HG03097 (cell line): ENCODE measurements around the gene TMEM131.

Source experiments
- ATAC-seq: cut with Tn5 transposase; IDR thresholded peaks from one replicate; pipeline ENCODE4 v1.9.1; 2021; ENCODE audit not compliant: unreplicated experiment, low FRiP score

The TMEM131 gene

DNA sequence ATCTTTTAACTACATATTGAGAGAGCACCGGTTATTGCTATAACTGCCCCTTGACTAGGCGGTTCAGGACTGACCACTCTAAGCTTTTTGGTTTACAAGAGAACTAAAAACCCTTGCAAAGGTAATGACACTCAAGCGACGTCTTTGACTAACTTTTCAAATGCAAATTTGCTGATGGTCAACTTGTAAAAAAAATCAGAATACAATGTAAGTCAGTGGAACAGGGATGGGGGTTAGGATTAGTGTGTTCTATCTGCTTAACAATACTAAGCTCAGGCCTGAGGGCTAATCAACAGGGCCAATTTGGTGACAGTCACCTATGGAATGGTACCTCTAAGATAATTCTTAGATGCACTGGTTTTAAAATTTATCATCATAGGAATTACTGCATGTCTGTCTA, 225.3 kb downstream of the TMEM131 start:
- ATAC-seq = no peak

DNA sequence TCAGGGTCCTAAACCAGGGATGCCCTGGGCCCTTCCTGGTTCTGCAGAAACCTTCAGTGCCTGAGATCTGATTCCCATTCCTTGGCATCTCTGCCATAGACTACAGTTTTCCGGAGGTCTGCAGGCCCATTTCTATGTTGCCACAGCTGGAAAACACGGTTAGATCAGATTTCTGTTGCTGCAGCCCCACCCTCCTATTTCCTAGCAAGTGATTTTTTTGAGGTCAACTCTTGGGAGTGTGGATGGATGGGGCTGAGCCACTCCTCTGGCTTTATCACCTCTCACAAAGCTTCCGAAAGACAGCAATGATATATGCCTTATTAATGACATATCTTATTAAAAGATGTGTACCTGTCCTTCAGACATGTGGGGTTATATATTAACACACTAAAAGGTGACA, 226.0 kb downstream of the TMEM131 start:
- ATAC-seq = no peak

DNA sequence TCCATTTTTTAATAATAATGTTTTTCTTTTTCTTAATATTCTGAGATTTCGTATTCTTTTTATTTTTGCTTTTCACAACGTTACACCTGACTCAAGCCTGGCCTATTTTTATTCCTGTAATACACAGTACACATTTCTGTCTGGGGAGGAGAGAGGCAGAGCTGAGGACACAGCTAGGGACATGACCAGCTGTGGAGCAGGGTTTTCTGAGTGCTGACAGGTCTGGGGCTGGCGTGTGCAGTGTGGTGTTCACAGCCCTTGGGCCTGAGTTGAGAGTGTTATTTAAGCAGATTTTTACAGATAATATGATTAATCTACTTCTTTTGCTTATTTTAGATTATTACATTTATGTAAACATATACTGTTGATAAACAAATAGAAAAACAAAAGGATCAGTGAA, 226.4 kb downstream of the TMEM131 start:
- no peak for ATAC-seq

DNA sequence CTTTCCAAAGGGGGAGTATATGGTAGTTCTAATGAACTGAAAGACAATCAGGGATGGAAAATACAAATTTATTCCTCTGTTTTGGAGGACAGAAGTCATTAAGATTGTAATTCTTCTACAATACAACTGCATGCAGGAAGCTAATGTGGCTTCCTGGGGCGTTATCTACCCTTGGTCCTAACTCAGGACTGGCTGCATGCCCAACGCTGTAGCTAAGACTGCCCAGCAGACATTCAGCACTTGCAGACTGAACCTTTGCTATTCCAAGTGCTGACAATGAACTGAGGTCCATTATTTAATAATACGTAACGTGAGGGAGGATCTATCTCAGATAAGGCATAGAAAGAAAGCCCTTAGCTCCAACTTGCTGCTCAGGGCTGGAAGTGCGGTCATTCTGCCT, 229.2 kb downstream of the TMEM131 start:
- no peak for ATAC-seq

DNA sequence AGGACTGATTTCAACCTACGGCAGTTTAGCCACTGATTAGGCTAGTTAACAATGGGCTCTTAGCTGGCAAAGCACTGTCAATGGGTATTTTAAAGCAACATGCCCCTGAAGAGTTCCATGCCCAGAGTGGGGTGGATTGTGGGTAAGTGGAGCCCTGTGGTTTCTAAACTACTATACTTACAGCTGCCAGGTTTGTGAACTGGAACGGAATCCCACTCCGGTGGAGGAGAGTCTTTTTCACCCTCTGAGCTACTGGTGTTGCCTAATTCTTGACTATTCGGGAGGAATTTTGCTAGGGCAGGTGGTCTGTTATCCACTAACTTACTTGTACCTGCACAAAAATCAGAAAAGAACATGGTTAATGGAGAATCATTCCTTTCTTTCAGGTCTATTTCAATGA, 229.8 kb downstream of the TMEM131 start:
- ATAC-seq = no peak

DNA sequence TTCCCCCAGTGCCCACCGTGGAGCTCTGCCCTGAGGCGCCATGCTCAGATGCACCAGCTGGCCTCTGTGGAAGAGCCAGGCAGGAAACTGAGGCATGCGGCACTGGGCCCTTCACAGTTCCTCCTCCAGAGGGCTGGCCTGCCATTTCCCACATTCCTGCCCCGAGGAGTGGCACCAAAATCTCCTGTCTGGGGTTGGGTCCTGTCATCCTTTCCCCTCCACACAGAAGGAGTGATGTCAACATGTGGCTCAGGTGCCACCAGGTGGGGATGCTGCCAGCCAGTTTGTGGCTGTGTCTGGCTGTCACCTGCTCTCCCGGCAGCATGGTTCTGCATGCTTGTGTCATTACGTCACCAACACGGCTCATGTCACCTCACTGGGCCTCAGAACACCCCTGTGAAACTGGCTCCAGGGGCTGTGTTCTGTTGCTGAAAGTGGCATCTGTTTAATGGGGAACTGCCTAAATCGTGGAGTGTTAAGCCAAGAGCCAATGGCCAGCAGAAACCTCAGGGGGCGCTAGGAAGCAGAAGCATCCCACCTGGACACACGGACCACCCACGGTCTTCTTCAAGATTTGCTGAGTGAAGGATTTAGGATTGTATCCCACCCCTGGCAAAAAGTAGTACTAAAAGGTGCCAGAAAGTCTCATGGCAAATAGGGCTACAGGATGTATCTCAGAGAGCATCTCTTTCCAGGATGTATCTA, 231.0 kb downstream of the TMEM131 start:
- ATAC-seq = no peak

DNA sequence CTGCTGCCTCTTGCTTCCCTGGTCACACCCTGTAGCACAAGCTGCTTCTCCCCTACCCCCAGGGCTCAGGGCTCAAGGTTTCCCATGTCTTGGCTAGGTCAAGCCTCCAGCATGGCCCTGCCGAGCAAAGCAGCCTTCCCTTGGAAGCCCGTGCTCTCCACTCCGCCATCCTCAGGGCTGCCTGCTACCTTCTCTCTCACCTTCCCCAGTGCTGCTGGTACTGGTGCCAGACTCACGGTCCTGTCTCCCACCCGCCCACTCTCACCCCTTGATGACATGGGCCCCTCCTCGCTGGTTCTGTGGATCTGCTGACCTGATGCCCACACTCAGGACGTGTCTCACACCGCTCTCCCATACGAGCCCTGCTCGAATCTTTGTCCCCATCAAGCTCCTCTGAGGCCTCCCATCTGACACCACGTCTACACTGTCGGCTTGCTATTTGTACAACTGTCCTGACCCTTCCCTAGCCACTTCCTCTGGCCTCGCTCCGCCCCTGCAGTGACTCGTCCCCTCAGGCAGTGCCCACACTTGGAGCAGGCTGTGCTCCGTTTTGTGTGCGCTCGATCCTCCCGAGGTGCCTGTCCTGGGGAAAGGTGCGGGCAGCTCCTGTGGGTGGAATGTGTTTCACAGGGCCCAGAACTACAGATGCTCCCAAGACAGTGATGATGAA, 232.4 kb downstream of the TMEM131 start:
- ATAC-seq = no peak

DNA sequence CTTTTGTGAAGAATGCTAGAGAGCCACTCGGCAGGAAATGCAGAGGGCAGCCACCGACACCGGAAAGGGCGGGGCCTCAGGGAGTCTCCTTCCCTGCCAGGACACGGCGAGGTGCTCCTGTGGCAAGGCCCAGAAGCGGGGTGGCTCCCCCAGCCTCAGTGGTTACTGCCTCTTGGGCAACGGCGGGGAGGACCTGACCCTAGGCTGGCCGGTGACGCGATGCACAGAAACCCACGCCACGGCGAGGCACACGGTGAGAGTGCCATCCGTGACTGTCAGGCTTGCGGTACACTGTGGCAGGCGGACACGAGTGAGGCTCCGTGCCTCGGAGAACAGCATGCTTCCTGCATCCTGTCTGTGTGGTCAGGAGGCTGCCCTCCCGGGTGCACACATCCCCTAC, 234.6 kb downstream of the TMEM131 start:
- ATAC-seq = no peak

DNA sequence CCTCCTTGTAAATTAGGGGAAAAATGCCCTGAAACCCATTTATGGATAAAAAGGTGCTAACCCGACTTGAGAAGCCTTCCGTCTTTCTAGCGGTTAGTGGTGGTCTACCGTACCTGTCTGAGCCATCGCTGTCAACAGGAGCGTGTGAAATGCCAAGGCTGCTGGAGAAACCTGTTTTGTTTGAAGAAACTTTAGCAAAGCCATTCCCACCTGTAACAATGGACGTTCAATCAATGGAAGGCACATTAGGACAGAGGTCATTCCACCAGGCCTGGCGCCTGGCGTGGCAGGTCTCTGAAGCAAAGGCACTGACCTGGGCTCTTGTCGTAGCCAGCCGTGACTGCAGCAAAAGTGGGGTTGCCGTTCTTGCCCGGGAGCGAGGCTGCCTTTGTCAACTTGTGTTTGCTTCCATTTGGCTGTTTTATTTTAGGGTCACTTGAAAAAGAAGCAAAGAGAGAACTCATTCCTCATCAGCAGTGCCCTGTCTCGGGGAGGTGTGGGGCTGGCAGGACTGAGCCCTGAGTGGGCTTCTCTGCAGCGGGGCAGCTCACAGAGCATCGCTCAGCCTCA, 235.2 kb downstream of the TMEM131 start:
- ATAC-seq = no peak

DNA sequence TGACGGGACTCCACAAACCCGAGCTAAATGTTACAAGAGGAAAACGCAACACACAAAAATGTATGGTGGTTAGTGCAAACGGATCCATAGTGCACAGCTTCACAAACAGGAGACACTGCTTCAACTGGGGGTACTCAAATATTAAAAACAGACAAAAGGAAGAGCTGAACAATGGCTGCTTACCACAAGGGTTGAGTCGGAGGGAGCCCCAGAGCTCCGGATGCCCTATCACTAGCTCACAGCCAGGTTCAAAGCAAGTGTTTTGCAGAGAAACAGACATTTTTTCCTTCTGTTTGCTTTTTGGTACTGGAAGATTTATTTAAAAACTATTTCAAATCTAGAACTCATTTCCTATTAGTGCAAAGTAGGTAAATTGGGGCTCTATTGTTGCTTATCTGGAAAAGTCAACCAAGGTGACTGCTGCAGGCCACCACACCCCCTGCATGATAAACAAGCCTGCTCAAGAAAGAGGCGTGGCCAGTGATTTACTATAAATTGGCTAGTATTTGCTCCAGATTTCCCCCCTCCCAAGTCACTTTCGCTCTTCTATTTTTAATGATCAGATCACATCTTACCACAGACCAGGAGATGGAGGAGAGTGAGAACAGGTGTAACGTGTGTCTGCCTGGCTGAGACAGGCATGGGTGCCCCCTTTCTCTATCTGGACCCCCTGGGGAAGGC, 235.9 kb downstream of the TMEM131 start:
- no peak for ATAC-seq

DNA sequence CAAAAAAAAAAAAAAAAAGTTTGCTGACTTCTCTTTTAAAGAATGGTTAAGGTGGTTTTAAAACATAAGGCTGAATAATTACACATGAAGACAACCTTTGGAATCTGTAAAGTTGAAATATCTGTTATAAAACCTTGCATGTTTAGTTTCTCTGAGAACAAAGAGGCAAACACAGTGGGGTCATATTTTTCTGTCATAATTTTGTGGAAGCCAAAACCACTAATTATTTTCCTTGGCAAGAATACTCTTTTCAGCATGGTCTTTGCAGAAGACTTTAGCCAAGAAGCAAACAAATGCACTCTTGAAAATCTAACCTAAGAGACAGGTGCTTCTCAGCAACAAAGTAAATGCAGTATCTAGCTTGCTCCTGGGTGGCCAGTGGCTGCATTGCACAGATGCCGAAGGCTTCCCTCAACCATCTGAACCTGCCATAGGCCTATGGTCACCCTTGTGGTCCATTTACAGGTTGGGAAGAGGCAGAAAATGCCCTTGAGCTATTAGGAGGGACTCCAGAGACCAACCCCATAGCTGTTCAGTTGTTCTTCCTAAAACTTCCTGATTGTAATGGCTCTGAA, 237.5 kb downstream of the TMEM131 start:
- ATAC-seq = no peak

DNA sequence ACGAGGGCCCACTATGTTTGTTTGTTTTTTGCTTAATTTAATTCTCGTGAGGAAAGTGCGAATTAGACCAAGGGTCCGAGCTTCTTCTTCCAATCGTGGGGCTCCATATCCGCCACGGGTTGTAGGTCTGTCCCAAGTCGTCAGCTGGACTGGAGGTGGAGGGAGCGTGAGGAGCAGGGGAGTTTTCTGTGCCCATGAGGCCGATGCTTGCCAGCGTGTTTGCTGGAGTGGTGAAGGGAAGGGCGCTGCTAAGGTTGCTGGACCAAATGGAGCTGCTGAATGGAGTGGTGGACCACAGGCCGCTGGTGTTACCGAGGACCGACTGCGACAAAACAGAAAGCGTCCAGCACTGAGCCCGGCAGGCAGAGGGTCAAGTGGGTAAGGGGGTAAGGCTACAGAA, 238.7 kb downstream of the TMEM131 start:
- no peak for ATAC-seq

DNA sequence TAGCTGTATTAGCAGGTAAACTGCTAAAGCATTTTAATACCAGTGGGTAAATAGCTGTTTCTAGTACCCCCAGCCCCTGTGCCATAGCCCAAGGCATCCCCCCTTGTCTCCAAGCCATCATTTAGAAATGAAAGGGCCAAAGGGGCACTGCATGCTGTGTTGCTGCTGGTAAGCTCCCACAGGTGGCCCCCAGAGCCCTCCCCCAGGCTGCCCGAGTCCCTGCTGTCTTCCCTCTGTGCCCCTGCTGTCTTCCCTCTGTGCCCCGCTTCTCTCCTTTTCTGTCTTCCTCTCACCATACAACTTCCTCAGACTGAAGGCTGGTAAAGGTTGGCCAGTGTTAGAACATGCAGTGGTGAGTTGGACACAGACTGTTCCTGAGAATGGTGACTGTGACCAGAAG, 240.3 kb downstream of the TMEM131 start:
- no peak for ATAC-seq

DNA sequence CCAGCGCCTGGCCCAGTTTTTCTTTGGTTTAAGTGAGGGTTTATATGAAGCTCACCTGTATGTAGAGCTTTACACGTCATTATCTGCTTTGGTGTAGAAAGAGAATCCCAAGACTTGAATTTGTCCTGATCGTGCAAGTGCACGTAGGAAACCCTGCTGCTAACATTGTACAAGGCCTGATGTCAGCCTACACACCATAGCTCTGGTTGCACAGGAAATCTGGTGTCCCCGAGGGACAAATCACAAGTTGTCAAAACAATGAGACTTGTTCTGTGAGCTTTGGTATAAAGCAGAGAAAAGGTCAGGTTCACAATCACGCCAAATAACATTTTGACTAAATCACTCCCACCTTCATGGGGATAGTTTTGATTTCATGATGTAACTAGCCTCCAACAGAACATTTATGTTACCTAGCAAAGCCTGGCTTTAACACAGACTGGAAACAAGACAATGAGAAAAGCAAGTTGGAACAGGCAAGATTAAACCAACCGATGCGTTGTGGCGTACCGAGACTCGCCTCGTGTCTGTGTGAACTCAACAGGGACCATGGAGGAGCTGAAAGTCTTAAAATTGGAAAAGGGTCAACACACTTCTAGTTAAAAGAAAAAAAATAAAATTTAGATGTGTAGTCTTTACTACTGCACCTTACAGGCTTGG, 240.9 kb downstream of the TMEM131 start:
- no peak for ATAC-seq

DNA sequence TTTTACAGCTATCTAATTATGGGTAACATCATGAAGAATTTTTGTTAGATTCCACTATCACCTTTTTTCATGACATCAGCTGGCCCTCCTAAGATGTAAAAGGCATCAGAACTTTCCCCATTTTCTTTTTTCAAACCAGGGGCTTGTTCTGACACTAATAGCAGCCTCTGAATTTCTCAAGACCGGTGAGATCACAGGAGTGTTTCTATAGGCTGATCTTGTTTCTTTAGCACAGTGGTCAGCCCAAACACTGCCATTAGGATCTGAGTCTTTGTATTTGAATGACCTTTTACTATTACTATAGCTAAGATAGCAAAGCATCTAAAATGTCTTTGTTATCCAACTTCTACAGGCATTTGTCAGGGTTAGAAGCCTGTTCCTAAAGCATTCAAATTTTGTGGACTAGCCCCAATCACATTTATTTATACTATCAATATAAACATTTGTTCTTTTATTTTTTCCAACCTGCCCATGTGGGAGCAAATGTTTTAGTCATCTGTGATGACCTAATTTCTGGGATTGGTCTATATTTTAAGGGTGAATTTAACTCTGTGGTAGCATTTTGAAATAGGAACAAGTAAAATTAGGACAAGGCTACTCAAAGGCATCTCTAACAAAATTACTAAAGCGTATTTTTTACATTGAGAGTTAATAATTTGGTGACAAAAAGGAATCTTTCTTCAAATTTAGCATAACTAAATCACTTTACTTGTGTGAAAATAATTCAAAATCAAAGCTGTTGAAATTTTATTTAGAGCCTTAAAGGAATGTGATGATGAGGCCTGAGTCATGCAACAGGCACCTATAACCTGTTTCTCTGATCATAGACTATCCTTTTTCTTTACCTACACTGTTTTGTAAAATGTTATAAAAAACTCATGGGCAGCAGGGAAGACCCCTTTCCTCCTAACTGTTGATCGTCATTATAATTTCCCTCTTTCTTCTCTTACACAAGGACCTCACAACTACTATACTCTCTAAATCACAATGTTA, 243.1 kb downstream of the TMEM131 start:
- ATAC-seq = no peak

DNA sequence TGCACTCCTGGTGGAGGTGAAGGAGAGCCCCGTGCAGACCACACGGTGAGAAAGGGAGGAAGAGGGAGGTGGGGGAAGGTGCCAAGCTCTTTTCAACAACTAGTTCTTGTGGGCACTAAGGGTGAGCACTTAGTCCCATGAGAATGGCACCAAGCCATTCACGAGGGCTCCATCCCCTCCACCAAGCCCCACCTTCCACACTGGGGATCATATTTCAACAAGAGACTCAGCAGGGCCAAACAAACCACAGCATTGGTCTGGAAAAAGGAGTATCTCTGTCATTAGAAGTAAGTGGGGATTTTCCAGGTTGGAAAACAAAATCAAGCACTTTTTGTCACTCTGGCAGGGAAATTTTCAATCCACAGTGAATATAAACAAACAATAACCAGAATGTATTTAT, 244.0 kb downstream of the TMEM131 start:
- ATAC-seq = no peak

DNA sequence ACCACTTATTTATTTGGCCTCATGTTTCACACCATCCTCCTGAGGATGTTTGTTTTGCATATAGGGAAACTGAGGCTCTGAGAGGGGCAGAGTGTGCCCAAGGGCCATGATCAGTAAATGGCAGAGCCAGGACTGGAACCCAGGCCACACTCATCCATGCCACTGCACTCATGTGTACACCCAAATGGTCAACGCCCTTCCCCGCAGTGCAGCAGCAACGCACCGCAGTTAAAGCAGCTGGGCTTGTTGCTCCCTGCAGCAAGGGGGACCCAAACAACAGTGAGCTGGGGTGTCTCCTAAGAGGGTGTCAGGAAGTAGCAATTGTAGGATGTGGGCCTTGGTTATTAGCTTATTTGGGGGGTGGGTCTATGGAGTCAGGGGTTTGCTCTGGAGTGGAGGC, 245.7 kb downstream of the TMEM131 start:
- no peak for ATAC-seq

DNA sequence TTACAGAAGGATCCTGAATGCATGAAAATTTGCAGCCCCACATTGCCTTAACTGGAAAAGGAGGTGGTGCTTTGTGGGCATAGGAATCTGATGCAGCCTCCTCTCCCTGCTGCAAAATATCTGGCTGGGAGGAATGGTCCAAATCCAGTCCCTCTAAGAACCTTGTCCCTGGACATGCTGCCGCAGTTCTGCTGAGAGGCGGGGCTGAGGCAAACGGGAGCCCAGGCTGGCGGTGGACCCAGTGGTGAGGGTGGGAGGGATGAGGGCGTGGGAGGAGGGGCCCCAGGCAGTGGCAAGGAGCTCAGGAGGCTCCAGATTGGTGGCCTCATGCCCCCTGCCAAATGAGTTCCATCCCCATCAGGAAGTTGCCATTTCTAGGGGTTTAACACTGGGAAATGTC, 246.2 kb downstream of the TMEM131 start:
- ATAC-seq = no peak

DNA sequence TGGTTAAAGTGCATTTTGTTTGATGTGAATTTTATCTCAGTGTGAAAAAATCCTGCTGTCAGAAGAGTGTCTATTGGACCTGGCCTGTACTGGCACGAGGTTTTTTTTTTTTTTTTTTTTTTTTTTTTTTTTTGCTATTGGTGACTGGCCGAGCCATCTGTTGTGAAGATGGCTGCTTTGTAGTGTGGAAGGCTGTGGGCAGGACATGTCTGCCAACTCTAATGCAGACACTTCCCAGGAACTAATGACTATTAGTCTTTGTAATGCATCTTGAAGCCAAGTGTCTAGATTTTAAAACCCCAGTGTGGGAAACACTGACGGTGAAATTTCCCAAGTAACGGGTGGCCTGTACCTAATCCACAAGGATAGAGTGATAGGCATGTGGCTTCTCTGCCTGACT, 248.0 kb downstream of the TMEM131 start:
- ATAC-seq = no peak

DNA sequence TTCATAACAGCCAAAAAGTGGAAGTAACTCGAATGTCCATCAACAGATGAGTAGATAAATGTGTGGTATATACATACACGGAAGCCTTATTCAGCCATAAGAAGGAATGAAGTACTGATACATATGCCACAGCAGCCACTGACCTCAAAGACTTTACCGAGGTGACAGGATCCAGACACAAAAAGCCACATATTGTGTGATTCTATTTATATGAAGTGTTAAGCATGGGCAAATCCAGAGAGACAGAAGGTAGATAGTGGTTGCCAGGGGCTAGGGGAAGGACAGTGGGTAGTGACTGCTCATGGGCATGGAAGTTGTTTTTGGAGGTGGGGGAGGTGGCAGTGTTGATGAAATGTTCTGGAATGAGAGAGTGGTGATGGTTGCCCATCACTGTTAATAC, 248.5 kb downstream of the TMEM131 start:
- ATAC-seq = no peak
